ENCODE measurements around the gene SPTBN1. TPM values are rescaled to one million over a fixed set of nuclear protein-coding genes. Genes with fewer than 3 reads are reported as not detected.
A peak's percentile ranks its signal among the peaks of the same experiment; 100 is the strongest.

SPTBN1 gene
- total and polyA plus RNA-seq, 8 donors = 28.7 to 475 (median 193) TPM

DNA sequence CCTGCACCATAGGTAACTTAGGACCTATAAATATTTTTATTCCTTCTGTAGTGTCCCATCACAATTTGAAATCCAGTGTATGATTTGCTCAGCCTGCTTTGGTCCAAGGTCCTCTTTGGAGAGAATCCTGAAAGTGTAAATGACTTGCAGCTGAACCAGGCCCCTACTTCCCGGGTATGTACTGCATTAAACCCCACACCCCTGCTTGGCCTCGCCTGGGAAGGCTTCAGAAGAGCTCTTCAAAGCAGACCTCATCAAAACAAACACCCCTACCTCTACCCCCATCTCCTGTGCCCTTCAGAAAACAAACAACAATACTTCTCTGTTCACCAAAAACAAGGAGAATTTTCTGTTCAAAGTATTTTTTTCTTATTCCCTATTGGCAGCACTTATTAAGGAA lies 9.5 kb upstream of the SPTBN1 start:
- Histone ChIP-seq H3K27me3 (no peaks in the 10 kb centered on the region), H3K4me3 (no peak overlapping the region), H3K9me3 (no peaks in the 10 kb centered on the region), H3K36me3 (no peaks in the 10 kb centered on the region), H3K4me1 (no peaks in the 10 kb centered on the region), H3K27ac (no peak overlapping the region)
- TF ChIP-seq EP300 (IDR thresholded peaks at IDR 0.05) (no peak), POLR2A (IDR thresholded peaks at IDR 0.05) (no peak), POLR2AphosphoS5 (IDR thresholded peaks at IDR 0.05) (no peak)
- TF ChIP-seq, protein P1, sequence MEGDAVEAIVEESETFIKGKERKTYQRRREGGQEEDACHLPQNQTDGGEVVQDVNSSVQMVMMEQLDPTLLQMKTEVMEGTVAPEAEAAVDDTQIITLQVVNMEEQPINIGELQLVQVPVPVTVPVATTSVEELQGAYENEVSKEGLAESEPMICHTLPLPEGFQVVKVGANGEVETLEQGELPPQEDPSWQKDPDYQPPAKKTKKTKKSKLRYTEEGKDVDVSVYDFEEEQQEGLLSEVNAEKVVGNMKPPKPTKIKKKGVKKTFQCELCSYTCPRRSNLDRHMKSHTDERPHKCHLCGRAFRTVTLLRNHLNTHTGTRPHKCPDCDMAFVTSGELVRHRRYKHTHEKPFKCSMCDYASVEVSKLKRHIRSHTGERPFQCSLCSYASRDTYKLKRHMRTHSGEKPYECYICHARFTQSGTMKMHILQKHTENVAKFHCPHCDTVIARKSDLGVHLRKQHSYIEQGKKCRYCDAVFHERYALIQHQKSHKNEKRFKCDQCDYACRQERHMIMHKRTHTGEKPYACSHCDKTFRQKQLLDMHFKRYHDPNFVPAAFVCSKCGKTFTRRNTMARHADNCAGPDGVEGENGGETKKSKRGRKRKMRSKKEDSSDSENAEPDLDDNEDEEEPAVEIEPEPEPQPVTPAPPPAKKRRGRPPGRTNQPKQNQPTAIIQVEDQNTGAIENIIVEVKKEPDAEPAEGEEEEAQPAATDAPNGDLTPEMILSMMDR (IDR thresholded peaks at IDR 0.05) = no peak
- 72 to 80% (median 76%) methylated on average over 2 of the region's 2 CpGs for WGBS, 5 donors
- intact Hi-C loops (cut with DNase I; ENCODE audit: low total_unique reads) = no loop called here
- no peak for DNase-seq

DNA sequence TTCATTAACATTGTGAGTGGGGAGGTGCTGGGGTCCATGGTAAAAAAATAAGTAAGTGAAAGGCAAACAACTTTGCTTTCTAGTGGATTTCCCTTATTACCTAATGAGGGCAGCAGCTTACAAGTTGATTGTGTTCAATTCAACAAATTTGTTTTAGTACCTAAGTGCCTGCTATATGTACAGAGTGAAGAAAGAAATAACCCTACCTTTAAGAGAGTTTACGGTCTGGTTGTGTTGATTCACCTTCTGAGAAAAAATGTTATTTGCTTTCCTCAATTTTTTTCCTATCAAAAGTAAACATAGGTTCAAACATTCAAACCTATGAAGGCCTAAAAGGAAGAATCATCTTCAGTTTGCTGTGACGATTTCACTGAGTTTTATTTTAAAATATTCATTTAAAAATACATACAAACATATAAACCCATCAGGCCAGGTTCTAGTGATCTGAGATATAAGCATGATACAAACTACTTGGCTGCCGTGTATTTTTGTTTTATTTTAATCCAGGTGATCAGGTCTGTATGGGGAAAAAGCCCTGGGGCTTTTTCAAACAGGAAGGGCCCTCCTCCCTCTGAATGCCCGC lies 1.5 kb upstream of the SPTBN1 start:
- WGBS, 5 donors = 15 to 39% (median 31%) methylated on average over 4 of the region's 4 CpGs
- TF ChIP-seq, protein P1 (IDR thresholded peaks at IDR 0.05) = no peak
- TF ChIP-seq POLR2A (IDR thresholded peaks at IDR 0.05) = no peak
- TF ChIP-seq POLR2AphosphoS5 (IDR thresholded peaks at IDR 0.05) = no peak
- no peak for TF ChIP-seq EP300 (IDR thresholded peaks at IDR 0.05)
- intact Hi-C loops (cut with DNase I; ENCODE audit: low total_unique reads) = no loop called here
- H3K27ac ChIP-seq = peak overlapping the region; percentile 80 to 95 (median 93)
- H3K4me3 ChIP-seq = peak overlapping the region; percentile 87 to 99 (median 93)
- peaks cover 0 to 28% (median 18%) of the 10 kb centered on the region in 3 donors for H3K27me3 ChIP-seq
- DNase-seq = no peak
- H3K36me3 ChIP-seq = no peaks in the 10 kb centered on the region
- peaks cover 0 to 48% (median 32%) of the 10 kb centered on the region in 4 donors for H3K4me1 ChIP-seq
- no peaks in the 10 kb centered on the region for H3K9me3 ChIP-seq

DNA sequence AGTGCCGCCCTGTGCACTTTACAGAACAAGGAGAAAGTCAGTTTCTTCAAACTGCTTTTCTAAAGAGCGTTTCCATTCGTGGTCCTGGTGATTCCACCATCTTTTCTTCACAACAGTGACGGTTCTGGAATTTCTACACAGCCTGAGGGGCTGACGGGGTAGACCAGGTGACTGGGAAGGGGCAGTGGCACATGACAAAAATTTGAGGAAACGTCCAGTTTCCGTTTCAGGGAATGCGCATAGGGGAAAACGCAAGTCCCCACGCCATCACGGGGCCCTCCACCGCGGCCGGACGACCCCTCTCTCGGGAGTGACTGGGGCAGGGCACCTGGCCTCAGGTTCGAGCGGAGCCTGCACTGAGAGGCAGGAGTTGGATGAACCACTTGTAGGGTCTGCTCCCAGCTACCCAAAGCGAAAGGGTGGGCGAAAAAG lies 980 bp upstream of the SPTBN1 start:
- H3K9me3 ChIP-seq = no peaks in the 10 kb centered on the region
- DNase-seq = peak in 1 of 2 donors; percentile 75
- no peak for TF ChIP-seq EP300 (IDR thresholded peaks at IDR 0.05)
- intact Hi-C loops (cut with DNase I; ENCODE audit: low total_unique reads) = no loop called here
- WGBS, 5 donors = 4 to 15% (median 6%) methylated on average over 10 to 20 of the region's 20 CpGs
- peaks cover 0 to 28% (median 18%) of the 10 kb centered on the region in 3 donors for H3K27me3 ChIP-seq
- no peaks in the 10 kb centered on the region for H3K36me3 ChIP-seq
- peak overlapping the region; percentile 80 to 95 (median 93) for H3K27ac ChIP-seq
- peaks cover 0 to 51% (median 34%) of the 10 kb centered on the region in 4 donors for H3K4me1 ChIP-seq
- peak overlapping the region; percentile 87 to 99 (median 93) for H3K4me3 ChIP-seq

DNA sequence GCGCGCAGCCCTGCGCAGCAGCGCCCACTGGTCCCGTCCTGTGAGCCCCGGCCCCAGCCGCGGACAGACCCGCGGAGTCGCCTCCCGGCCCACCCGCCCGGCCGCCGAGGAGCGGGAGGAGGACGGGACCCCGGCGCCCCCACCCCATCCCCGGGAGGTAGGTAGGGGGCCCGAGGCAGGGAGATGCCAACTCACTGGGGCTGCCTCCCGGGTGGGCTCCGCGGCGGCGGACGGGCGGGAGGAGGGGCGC lies 160 bp downstream of the SPTBN1 start:
- H3K36me3 ChIP-seq = no peaks in the 10 kb centered on the region
- H3K27me3 ChIP-seq = peaks cover 0 to 28% (median 18%) of the 10 kb centered on the region in 3 donors
- no peak for DNase-seq
- H3K4me1 ChIP-seq = peaks cover 0 to 51% (median 38%) of the 10 kb centered on the region in 4 donors
- TF ChIP-seq EP300 (IDR thresholded peaks at IDR 0.05) (no peak), POLR2AphosphoS5 (IDR thresholded peaks at IDR 0.05) (no peak), POLR2A (IDR thresholded peaks at IDR 0.05) (no peak)
- TF ChIP-seq, protein P1 (IDR thresholded peaks at IDR 0.05) = no peak
- WGBS, 5 donors = 0 to 2% (median 1%) methylated on average over 12 to 30 of the region's 30 CpGs; no CpG with 5 or more reads in 1 of the 5 donors
- H3K27ac ChIP-seq = peak overlapping the region; percentile 89 to 95 (median 94)
- no peaks in the 10 kb centered on the region for H3K9me3 ChIP-seq
- H3K4me3 ChIP-seq = peak overlapping the region; percentile 87 to 99 (median 93)
- intact Hi-C loops (cut with DNase I; ENCODE audit: low total_unique reads) = no loop called here

All from stomach (tissue), 9 donors.